HG03039 (cell line): ENCODE measurements around the gene CDK6.

Source experiments
- ATAC-seq: cut with Tn5 transposase; IDR thresholded peaks from one replicate; pipeline ENCODE4 v1.9.1; 2021; ENCODE audit warnings: mild to moderate bottlenecking, moderate library complexity; ENCODE audit not compliant: unreplicated experiment

The CDK6 gene

GRCh38 chr7:92827464-92828120 lies 8.8 kb downstream of the CDK6 start:
- ATAC-seq: no peak

- no peak for ATAC-seq
These were observed 10.0 kb downstream of the CDK6 start for GRCh38 chr7:92826258-92826938.

- ATAC-seq: no peak
These were observed 11.4 kb downstream of the CDK6 start for GRCh38 chr7:92824901-92825480.

- ATAC-seq: no peak
These were observed 11.9 kb downstream of the CDK6 start for GRCh38 chr7:92824450-92824849.

GRCh38 chr7:92823042-92823441 lies 13.3 kb downstream of the CDK6 start:
- ATAC-seq: no peak

GRCh38 chr7:92820191-92820590 lies 16.2 kb downstream of the CDK6 start:
- ATAC-seq: no peak

- ATAC-seq: no peak
These were observed 19.0 kb downstream of the CDK6 start for GRCh38 chr7:92817398-92817797.

GRCh38 chr7:92815412-92815811 lies 21.0 kb downstream of the CDK6 start:
- no peak for ATAC-seq

GRCh38 chr7:92813390-92814024 lies 22.9 kb downstream of the CDK6 start:
- ATAC-seq: peak; percentile 55

- no peak for ATAC-seq
These were observed 25.2 kb downstream of the CDK6 start for GRCh38 chr7:92811158-92811557.

GRCh38 chr7:92809760-92810573 lies 26.4 kb downstream of the CDK6 start:
- peak; percentile 70 for ATAC-seq

GRCh38 chr7:92809397-92809759 lies 27.0 kb downstream of the CDK6 start:
- ATAC-seq: peak; percentile 16

GRCh38 chr7:92808635-92809034 lies 27.7 kb downstream of the CDK6 start:
- no peak for ATAC-seq

- ATAC-seq: no peak
These were observed 28.4 kb downstream of the CDK6 start for GRCh38 chr7:92808006-92808405.

- no peak for ATAC-seq
These were observed 29.9 kb downstream of the CDK6 start for GRCh38 chr7:92806496-92806895.

- ATAC-seq: no peak
These were observed 34.0 kb downstream of the CDK6 start for GRCh38 chr7:92802406-92802805.

- no peak for ATAC-seq
These were observed 36.7 kb downstream of the CDK6 start for GRCh38 chr7:92799446-92800211.

GRCh38 chr7:92798517-92799249 lies 37.7 kb downstream of the CDK6 start:
- no peak for ATAC-seq

GRCh38 chr7:92797693-92798092 lies 38.7 kb downstream of the CDK6 start:
- ATAC-seq: no peak

GRCh38 chr7:92797284-92797683 lies 39.1 kb downstream of the CDK6 start:
- ATAC-seq: no peak
